Measurements from ENCODE around the gene PRKCZ.
"Not testable (repeated sequence)": the region's sequence is repeated elsewhere in the genome, so short reads cannot be mapped to it uniquely, and the experiment has no call there.

Gene PRKCZ

DNA sequence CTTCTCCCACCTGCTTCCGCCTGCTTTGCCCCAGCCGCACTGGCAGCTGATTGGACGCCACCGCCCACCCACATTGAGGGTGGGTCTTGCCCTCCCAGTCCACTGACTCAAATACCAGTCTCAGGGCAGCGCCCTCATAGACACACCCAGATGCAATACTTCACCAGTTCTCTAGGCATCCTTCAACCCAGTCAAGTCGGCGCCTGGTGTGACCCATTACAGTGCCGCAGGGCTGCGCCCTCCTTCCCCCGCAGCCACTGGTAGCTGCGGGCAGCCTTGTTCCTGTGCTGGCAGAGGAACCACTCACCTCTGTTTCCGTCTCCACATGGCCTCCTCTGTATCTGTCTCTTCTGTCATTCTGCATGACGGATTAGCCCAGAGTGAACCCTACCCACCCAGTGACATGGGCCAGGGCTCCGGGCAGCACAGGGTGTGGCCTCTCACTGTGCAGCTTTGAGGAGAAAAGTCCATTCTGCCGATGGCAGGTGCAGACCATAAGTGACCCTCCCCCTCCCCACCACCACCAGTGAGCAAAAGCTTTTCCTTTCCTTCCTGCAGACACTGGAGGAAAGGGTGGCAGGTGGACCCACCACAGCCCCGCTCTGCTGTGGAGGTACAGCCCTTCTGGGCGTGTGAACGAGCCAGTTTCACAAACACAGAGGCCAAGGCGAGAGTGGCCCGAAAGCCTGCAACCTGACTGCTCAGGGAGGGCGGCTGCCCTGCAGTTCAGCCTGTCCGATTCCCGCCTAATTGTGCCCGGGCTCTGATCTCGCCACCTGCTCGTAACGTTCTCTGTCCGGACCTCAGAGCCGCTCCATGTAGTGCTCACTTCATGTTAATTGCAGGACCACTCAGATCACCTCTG lies 87.3 kb downstream of the PRKCZ start:
- no peak for DNase-seq

DNA sequence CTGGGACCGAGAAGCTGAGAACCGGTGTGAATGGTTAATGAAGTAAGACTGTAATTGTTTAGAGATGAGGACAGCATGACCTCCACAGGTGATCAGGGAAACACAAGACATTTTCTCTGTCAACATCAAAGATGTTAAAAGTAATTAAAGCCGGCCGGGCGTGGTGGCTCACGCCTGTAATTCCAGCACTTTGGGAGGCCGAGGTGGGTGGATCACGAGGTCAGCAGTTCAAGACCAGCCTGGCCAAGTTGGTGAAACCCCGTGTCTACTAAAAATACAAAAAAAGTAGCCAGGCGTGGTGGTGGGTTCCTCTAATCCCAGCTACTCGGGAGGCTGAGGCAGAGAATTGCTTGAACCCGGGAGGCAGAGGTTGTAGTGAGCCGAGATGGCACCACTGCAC lies 88.9 kb downstream of the PRKCZ start:
- not testable (repeated sequence) for DNase-seq

DNA sequence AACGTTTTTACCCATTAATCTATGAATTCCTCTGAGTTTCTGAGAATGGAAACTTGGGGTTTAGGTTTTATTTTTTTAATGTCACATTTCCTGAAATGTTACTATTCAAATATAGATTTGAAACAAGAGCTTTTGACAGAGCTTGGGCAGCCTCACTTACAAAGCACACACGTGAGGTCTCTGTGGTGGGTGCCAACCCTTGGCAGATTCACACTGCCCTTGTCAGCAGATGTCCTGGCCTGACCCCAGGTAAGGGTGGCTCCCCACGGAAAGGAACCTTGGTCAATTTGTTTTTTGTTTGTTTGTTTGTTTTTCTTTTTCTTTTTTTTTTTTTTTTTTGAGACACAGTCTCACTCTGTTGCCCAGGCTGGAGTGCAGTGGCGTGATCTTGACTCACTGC lies 90.8 kb downstream of the PRKCZ start:
- DNase-seq, result no peak

DNA sequence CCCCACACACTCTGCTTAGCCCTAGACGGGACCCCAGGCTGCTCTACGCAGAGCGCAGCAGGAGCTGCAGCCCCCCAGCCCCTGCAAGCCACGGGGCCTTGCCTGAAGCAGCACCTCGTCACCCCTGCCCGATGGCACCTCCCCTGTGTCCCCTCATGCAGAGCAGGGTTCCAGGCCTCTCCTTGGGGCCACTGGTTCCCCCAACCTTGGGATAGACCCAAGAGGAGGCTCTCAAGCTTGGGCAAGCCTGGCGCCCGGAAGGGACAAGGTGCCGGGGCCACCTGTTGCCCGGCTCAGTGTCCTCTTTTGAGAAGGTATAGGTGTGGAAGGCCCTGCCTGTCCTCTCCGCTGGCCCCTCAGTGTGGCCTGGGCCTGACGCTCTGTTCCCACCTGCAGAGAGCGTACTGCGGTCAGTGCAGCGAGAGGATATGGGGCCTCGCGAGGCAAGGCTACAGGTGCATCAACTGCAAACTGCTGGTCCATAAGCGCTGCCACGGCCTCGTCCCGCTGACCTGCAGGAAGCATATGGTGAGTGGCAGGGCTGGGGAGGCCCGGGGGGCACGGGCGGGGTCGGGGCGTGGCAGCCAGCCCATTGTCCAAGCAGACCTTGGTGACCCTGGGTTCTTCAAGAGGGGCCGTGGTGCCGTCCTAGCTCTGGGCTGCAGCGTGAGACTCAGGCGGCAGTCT lies 93.7 kb downstream of the PRKCZ start:
- DNase-seq, result no peak

- no peak for DNase-seq
These were observed 94.4 kb downstream of the PRKCZ start for GRCh38 chr1:2144501-2145090.

DNA sequence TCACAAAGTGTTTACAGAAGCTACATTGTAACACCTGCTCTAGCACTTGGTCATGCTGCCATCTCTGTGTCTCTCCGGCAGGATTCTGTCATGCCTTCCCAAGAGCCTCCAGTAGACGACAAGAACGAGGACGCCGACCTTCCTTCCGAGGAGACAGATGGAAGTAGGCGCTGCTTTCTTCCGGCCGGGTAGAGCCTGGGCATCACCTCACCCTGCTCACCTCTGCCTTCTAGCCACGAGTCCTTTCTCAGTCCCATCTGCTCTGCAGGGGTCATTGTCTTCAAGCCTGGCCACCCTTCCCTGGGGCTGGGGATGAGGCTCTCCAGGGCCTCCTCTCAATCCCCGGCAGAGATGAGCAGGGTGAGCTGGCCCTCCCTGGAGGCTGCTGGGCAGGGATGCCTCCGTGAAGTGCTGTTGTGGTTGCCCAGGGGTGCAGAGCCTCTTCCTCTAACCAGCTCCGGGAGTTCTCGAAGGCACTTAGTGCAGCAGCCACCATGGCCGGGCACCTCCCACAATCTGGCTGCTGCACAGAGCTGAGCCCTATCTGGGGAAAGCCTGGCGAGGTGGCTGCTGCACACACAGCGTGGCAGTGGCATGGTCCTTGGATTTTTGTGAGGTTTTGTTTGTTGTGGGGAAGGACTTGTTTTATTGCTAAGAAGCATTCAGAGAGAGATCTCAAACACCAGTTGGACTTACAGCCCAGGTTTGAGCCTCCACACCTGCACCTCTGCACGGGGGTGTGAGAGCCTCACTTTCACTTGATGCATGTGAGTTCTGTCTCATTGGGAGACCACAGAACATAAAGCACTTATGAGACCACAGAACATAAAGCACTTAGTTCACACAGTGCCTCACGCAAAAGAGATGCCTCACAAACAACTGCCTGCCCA lies 96.0 kb downstream of the PRKCZ start:
- DNase-seq, result no peak

DNA sequence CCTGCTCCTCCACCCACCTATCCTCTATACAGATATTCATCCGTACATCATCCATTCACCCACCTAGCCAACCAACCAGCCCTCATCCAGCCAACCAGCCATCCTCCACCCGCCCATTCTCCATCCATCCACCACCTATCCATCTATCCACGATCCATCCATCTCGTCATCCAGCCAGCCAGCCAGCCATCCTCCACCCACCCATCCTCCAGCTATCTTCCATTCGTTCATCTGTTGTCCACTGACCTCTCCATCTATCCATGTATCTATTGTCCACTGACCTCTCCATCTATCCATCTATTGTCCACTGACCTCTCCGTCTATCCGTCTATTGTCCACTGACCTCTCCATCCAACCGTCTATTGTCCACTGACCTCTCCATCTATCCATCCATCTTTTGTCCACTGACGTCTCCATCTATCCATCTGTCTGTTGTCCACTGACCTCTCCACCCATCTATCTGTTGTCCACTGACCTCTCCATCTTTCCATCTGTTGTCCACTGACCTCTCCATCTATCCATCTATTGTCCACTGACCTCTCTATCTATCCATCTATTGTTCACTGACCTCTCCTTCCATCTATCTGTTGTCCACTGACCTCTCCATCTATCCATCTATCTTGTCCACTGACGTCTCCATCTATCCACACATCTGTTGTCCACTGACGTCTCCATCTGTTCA lies 96.8 kb downstream of the PRKCZ start:
- no peak for DNase-seq

DNA sequence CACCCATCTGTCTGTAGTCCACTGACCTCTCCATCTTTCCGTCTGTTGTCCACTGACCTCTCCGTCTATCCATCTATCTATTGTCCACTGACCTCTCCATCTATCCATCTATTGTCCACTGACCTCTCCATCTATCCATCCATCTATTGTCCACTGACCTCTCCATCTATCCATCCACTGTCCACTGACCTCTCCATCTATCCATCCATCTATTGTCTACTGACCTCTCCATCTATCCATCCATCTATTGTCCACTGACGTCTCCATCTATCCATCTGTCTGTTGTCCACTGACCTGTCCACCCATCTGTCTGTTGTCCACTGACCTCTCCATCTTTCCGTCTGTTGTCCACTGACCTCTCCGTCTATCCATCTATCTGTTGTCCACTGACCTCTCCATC lies 97.7 kb downstream of the PRKCZ start:
- DNase-seq, result not testable (repeated sequence)

- DNase-seq, result peak; percentile 12
These were observed 98.5 kb downstream of the PRKCZ start for GRCh38 chr1:2148691-2149090.

DNA sequence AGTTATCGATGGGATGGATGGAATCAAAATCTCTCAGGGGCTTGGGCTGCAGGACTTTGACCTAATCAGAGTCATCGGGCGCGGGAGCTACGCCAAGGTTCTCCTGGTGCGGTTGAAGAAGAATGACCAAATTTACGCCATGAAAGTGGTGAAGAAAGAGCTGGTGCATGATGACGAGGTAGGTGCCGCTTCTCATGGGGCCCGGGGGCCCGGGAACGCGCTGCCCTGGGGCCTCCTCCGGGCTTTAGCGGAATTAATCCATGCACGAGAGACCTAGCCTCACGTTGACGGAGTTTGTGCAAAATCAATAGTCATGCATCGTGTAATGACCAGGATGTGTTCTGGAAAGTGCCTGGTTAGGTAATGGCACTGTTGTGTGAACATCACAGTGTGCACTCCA lies 100.6 kb downstream of the PRKCZ start:
- no peak for DNase-seq

GRCh38 chr1:2151252-2151651 lies 101.0 kb downstream of the PRKCZ start:
- peak; percentile 44 for DNase-seq

DNA sequence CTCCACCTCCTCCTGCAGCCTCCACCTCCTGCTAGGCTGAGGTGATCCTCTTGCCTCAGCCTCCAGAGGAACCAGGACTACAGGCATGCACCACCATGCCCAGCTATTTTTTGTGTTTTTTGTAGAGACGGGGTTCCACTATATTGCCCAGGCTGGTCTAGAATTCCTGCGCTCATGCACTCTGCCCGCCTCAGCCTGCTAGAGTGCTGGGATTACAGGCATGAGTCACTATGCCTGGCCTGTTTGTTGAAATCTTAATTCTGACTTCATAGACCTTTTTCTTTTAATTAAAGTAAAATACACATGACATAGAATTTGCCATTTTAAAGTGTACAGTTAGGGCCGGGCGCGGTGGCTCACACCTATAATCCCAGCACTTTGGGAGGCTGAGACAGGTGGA lies 101.7 kb downstream of the PRKCZ start:
- no peak for DNase-seq

DNA sequence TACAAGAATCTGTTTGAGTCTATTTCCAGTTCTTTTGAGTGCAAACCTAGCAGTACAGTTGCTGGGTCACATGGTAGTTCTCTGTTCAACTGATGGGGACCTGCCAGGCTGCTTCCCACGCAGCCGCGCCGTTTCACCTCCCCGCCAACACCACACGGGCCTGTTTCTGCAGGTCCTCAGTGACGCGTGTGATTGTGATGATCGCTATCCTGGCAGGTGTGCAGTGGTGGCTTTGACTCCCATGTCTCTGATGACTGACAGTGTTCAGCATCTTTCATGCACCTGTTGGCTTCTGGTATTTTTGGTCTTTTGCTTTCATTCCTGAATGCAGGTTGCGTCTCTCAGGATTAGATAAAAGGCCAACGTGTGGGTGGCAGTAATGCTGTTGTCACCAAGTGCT lies 102.7 kb downstream of the PRKCZ start:
- DNase-seq, result no peak

DNA sequence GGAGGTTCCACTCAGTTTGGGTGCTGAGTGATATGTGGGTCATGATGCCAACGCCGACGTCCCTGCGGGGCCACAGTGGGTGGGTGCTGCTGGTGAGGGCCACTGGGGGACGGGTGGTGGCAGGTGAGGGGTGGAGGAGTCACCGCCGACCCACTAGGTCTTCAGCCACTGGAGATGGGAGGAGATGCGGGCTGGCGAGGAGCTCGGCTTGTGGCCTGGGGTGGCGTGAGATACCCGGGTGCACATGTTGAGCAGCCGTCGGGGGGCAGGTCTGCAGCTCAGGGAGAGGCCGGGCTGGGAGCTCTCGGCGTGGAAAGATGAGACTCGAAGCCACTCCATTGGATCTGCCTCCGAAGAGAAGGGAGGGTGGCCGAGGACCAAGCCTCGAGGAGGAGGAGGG lies 103.8 kb downstream of the PRKCZ start:
- DNase-seq, result no peak

DNA sequence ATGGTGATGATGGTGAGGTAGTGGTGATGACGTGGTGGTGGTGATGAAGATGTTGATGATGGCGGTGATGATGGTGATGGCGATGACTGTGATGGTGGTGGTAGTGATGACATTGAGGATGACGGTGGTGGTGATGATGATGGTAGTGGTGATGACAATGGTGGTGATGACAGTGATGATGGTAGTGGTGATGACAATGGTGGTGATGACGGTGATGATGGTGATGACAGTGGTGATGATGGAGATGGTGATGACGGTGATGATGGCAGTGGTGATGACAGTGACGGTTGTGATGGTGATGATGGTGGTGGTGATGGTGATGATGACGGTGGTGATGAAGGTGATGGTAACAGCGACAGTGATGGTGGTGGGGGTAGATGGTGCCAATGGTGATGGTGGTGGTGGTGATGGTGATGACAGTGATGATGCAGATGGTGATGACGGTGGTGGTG lies 105.0 kb downstream of the PRKCZ start:
- DNase-seq, result no peak

- DNase-seq, result no peak
These were observed 105.6 kb downstream of the PRKCZ start for GRCh38 chr1:2155788-2156187.

DNA sequence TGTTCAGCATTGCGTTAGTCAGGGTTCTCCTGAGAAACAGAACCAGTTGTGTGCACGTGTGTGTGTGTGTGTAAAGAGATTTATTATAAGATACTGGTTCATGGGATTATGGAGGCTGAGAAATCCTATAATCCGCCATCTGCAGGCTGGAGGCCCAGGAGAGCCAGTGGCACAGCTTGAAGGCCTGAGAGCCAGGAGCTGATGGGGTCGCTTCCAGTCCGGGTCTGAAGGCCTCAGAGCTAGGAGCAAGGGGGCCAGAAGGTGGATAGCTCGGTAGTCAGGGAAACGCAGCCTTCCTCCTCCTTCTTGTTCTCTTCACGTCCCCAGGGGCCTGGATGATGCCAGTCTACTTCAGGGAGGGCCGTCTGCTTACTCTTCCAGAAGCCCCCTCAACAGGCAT lies 106.7 kb downstream of the PRKCZ start:
- no peak for DNase-seq

- no peak for DNase-seq
These were observed 107.6 kb downstream of the PRKCZ start for GRCh38 chr1:2157856-2158255.

DNA sequence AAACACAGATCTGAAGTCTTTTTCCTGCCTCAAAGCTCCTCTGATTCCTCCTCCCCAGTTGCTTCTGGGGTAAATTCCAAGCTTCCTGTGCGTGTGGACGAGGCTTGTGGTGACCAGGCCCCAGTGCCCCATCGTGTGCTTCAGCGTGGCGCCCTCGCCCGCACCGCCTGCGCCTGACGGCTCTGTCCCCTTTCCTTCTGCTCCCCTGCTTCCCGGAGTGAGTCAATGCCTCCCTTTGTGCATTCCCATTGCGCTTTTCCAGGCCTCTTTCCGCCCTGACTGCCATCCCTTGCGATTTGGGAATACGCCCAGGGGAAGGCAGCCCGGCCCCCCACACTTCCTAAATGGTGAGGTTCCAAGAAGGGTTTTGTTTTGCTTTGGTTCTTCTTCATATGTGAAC lies 108.1 kb downstream of the PRKCZ start:
- DNase-seq, result no peak

DNA sequence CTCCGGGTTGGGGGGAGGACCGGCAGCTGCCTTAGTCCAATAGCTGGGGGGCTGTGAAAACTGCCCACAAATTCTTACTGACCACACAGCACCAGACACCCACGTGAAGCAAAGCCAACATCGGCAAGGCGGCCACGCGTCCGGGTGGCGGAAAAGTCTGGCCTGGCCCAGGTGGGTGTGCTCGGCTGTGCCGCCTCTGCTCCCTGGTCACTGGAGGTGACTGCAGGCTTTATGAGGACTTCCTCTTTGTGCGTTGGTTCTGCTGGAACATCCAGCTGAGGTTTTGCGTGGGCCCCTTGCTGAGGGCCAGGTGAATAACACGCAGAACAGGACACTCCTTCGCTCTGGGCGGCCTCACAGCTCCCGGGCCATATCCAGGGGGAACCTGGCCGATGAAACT lies 108.9 kb downstream of the PRKCZ start:
- no peak for DNase-seq

GRCh38 chr1:2160451-2161300 lies 110.5 kb downstream of the PRKCZ start:
- DNase-seq, result no peak
